ENCODE data around the gene FGGY. TPM values are rescaled to one million over a fixed set of nuclear protein-coding genes. Genes with fewer than 3 reads are reported as not detected.

The FGGY gene
- total and polyA plus RNA-seq, 2 donors (not counting 3 experiments of a cell fraction or from before 2014, with no cell fraction given), result 5.6 to 6.4 TPM

DNA sequence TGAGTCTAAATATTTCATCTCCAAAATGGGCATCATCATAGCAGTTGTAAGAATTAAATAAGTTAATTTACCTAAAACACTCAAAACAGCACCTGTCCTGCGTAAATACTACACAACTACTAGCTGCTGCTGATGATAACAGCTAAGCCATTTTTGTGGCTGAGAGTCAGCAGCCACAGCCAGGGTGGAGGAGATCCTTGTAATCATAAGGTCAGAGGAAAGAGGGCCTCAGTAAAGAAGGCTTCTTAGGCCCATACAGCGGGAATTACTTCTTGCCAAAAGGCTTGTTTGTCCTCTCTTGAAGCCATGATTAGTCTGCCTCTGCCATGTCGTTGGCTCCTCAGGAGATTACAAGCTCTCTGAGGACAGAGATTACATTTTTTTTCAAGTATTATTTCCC lies 245.0 kb downstream of the FGGY start:
- no peak for TF ChIP-seq FOS (IDR thresholded peaks at IDR 0.05; ENCODE audit: borderline replicate concordance, insufficient read depth, low read length)
- no peak for TF ChIP-seq MYC (IDR thresholded peaks at IDR 0.05; ENCODE audit: low read depth, low read length)
- TF ChIP-seq EZH2 (IDR thresholded peaks at IDR 0.05; ENCODE audit: borderline replicate concordance, low read depth, low read length, severe bottlenecking), result no peak
- TF ChIP-seq GATA2 (IDR thresholded peaks at IDR 0.05; ENCODE audit: insufficient read depth, insufficient read length, low read depth, low read length), result no peak
- TF ChIP-seq JUN (IDR thresholded peaks at IDR 0.05; ENCODE audit: borderline replicate concordance, insufficient read depth, insufficient read length, low read depth), result no peak
- TF ChIP-seq, protein P1, sequence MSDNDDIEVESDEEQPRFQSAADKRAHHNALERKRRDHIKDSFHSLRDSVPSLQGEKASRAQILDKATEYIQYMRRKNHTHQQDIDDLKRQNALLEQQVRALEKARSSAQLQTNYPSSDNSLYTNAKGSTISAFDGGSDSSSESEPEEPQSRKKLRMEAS (IDR thresholded peaks at IDR 0.05; ENCODE audit: insufficient read depth, insufficient read length), result no peak
- TF ChIP-seq, protein P2, sequence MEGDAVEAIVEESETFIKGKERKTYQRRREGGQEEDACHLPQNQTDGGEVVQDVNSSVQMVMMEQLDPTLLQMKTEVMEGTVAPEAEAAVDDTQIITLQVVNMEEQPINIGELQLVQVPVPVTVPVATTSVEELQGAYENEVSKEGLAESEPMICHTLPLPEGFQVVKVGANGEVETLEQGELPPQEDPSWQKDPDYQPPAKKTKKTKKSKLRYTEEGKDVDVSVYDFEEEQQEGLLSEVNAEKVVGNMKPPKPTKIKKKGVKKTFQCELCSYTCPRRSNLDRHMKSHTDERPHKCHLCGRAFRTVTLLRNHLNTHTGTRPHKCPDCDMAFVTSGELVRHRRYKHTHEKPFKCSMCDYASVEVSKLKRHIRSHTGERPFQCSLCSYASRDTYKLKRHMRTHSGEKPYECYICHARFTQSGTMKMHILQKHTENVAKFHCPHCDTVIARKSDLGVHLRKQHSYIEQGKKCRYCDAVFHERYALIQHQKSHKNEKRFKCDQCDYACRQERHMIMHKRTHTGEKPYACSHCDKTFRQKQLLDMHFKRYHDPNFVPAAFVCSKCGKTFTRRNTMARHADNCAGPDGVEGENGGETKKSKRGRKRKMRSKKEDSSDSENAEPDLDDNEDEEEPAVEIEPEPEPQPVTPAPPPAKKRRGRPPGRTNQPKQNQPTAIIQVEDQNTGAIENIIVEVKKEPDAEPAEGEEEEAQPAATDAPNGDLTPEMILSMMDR (IDR thresholded peaks at IDR 0.05; ENCODE audit: extremely low read depth in 1 of 2, insufficient read depth in 1 of 2, low read depth in 1 of 2, low read length in 2 of 2), result no peak
- no peak for TF ChIP-seq POLR2A (IDR thresholded peaks at IDR 0.05; ENCODE audit: low read depth, low read length)
- no peak for TF ChIP-seq POLR2AphosphoS5 (IDR thresholded peaks at IDR 0.05; ENCODE audit: insufficient read depth, low read depth, low read length)
- ChIA-PET CTCF (interaction anchor here (0.9 kb wide), 1 partner anchor 35 kb away, joined by 3 read pairs; no protein-coding TSS in a partner anchor), POLR2A (no interaction called here)
- H4K20me1 ChIP-seq (replicated peaks; ENCODE audit: control insufficient read depth, extremely low read depth, insufficient read depth, low read length), result no peaks in the 10 kb centered on the region
- H3K9me3 ChIP-seq (replicated peaks; ENCODE audit: control insufficient read depth, insufficient read depth, low read length), result no peaks in the 10 kb centered on the region
- H3K27ac ChIP-seq (ENCODE audit: insufficient read depth, low read depth, low read length), result no peak overlapping the region
- dilution Hi-C loops (cut with MboI; ENCODE audit: extremely low pct_ligation_motif_present, low sequenced_read_pairs) (no loop called here), intact Hi-C loops (cut with micrococcal nuclease) (no loop called here)
- H3K4me2 ChIP-seq (ENCODE audit: insufficient read depth, low read length), result no peak overlapping the region
- H2AFZ ChIP-seq (ENCODE audit: low read depth, low read length), result no peak overlapping the region
- no TSS peak for BruUV-seq (replicated peaks)
- H3K9ac ChIP-seq (replicated peaks; ENCODE audit: extremely low read depth, insufficient read depth, low read length), result no peak overlapping the region
- H3K27me3 ChIP-seq (ENCODE audit: control insufficient read depth in 2 of 2, insufficient read depth in 2 of 2, low read length in 2 of 2), result no peaks in the 10 kb centered on the region
- no peak for FAIRE-seq
- DNase-seq (ENCODE audit: low read depth, low spot score), result no peak
- H3K36me3 ChIP-seq (ENCODE audit: control insufficient read depth in 2 of 2, extremely low read depth in 1 of 2, insufficient read depth in 2 of 2, low read length in 2 of 2), result no peaks in the 10 kb centered on the region
- H3K79me2 ChIP-seq (ENCODE audit: control insufficient read depth, insufficient read depth, low read length), result no peaks in the 10 kb centered on the region
- no peaks in the 10 kb centered on the region for H3K9me1 ChIP-seq (replicated peaks; ENCODE audit: control insufficient read depth, extremely low read depth, insufficient read depth, low read length)
- no peaks in the 10 kb centered on the region for H3K4me1 ChIP-seq (ENCODE audit: control insufficient read depth, extremely low read depth, insufficient read depth, low read length)
- H3K4me3 ChIP-seq (replicated peaks in 1 of 3; ENCODE audit: insufficient read depth in 1 of 3, low read depth in 1 of 3, low read length in 3 of 3), result no peak overlapping the region

Data from endothelial cell of umbilical vein (primary cell).